Measurements from ENCODE around the gene HPSE.

- TF ChIP-seq POLR2A (IDR thresholded peaks at IDR 0.05) (no peak), CTCF (IDR thresholded peaks at IDR 0.05) (no peak)
Observed at GRCh38 chr4:83372931-83373330, 38.3 kb upstream of the HPSE start.
